LNCAP (cell line): ENCODE measurements around the gene LIMCH1.

Experiments
- TF ChIP-seq, protein P1 (sequence below): fragments of 450-650 bp; IDR thresholded peaks from 2 replicates; pipeline ENCODE4 v1.5.1; 2017; ENCODE audit warnings: mild to moderate bottlenecking

The LIMCH1 gene

DNA sequence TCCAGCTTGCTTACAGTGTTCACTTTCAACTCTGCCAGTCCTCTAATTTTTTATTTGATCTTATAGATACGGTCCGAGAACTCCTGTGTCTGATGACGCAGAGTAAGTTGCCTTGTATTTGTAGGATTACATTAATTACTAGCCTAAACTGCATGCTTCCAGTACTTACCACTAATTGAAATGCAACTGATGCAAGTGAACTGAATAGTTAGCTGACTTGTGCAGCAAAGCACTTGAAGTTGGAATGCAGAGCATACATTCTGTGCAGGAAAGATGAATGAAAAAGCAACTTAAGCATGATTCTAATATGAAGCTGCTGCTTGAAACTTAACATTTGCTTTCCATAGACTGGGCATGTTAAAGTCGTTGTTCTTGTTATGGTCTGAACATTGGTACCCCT is 100.9 kb downstream of the LIMCH1 start:
- TF ChIP-seq, protein P1, sequence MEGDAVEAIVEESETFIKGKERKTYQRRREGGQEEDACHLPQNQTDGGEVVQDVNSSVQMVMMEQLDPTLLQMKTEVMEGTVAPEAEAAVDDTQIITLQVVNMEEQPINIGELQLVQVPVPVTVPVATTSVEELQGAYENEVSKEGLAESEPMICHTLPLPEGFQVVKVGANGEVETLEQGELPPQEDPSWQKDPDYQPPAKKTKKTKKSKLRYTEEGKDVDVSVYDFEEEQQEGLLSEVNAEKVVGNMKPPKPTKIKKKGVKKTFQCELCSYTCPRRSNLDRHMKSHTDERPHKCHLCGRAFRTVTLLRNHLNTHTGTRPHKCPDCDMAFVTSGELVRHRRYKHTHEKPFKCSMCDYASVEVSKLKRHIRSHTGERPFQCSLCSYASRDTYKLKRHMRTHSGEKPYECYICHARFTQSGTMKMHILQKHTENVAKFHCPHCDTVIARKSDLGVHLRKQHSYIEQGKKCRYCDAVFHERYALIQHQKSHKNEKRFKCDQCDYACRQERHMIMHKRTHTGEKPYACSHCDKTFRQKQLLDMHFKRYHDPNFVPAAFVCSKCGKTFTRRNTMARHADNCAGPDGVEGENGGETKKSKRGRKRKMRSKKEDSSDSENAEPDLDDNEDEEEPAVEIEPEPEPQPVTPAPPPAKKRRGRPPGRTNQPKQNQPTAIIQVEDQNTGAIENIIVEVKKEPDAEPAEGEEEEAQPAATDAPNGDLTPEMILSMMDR, result no peak

- TF ChIP-seq, protein P1, result no peak
These were observed 101.3 kb downstream of the LIMCH1 start for GRCh38 chr4:41639291-41639690.

- TF ChIP-seq, protein P1, result no peak
These were observed 102.9 kb downstream of the LIMCH1 start for GRCh38 chr4:41640906-41641305.

DNA sequence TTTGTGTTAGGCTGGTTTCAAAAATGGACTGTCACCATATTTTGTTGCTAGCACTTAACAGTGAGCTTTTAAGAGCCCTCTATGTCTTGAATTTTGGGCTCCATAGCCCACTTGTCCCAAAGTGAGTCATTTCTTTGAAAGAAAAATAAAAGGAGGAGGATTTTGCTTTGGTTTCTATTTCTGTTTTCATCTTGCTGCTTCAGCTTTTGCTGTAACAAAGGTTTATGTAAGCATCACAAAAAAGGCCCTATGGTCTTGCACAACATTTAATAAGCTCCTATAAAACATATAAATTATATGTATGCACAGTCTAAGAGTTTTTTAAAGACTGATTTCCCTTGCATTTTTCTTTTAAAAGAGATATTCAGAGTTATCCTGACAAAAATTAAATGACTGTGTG is 105.4 kb downstream of the LIMCH1 start:
- TF ChIP-seq, protein P1, result no peak

GRCh38 chr4:41644288-41644914 is 106.4 kb downstream of the LIMCH1 start:
- TF ChIP-seq, protein P1, result no peak

DNA sequence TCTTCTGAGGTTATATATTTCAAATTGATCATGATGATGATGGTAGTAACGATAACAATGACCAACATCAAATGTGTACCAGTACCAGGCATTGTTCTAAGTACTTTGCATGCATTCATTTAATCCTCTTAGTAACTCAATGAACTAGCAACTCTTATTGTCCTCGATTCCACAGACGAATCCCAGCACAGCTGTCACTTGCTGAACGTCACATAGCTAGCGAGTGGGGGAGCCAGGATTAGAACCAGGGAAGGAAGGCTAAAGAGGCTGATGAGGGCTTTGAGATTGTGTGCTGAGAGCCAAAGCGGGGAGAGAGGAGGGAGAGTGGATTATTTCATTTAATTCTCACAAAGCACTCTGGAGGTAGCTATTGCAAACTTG is 106.9 kb downstream of the LIMCH1 start:
- TF ChIP-seq, protein P1, result no peak

DNA sequence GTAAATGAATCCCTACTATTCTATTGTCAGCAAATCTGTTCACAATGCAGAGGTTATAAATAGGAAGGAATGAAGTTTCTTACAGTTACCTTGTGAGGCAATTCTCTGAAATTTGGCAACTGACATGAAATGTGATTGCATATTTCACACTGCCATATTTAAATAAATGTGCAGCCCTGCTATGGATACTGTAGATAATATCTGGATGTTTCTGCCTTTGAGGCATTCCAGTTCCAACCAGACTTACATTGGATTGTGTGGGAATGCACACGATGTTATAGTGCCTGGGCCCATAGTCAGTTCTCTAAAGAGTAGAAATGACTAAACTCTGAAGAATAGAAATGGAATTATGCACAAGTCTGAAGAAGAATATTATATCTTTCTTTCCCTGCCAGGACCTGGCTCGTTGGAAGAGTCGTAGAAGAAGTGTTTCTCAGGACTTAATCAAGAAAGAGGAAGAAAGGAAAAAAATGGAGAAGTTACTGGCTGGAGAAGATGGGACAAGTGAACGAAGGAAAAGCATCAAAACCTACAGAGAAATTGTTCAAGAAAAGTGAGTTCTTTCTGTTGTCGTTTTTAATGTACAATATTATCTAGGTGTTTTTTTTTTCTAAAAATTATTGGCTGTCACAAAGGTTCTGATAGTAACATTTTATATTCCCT is 107.9 kb downstream of the LIMCH1 start:
- TF ChIP-seq, protein P1, result no peak

DNA sequence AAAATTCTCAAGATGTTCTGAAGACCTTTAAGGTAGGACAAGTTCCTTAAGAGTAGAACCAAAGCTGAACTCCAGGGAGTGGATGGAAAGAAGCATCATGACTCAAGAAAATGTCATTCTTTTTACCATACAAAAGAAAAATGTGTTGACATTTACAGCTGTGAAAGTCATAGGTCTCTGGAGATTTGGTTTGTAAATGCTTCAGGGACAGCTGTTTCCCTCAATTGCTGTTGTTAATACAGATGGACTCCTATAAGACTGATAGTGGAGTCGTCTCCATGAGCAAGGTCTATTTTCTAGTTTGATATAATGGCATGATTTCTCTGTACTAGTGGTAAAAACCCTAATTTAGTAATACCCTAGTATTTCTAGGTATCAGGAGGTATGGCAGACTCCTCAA is 108.9 kb downstream of the LIMCH1 start:
- TF ChIP-seq, protein P1, result no peak
